GM12878 (cell line): Measurements from ENCODE around the gene RNF220. TPM values are rescaled to one million over a fixed set of nuclear protein-coding genes. Genes with fewer than 3 reads are reported as not detected.

ENCODE experiments used
- ATAC-seq: fragments of 200-7000 bp; cut with Tn5 transposase; 3 replicates; pipeline ENCODE4 v1.9.1; 2020; ENCODE audit warnings: mild to moderate bottlenecking, moderate library complexity
- BruUV-seq: library from RNA; stranded (reverse); fragments of 400-500 nt; replicated peaks from 2 replicates; lab custom pipeline; 2021; lab: Mats Ljungman, UMichigan
- CTCF ChIA-PET: fragments of 300-600 bp; sonication (Branson Sonifier 250); formaldehyde crosslinking; extraction: SDS; loops from one replicate; lab custom pipeline; 2021; ENCODE audit warnings: inconsistent platforms; lab: Yijun Ruan, JAX
- POLR2A ChIA-PET: fragments of 350-600 bp; formaldehyde crosslinking; extraction: SDS; loops from one replicate; lab custom pipeline; 2021; ENCODE audit warnings: inconsistent platforms; lab: Charles Lee
- RAD21 ChIA-PET: fragments of 300-600 bp; sonication (Branson Sonifier 250); formaldehyde crosslinking; loops from one replicate; lab custom pipeline; 2023; ENCODE audit warnings: antibody characterized with exemption; ENCODE audit not compliant: unreplicated experiment; lab: Charles Lee
- SMC1A ChIA-PET: fragments of 300-600 bp; sonication (Branson Sonifier 250); formaldehyde crosslinking; loops from one replicate; lab custom pipeline; 2023; ENCODE audit not compliant: unreplicated experiment, uncharacterized antibody; lab: Charles Lee
- DNase-seq: peaks from one replicate; pipeline ENCODE4 v3.0.0-alpha.2; 2011; ENCODE audit warnings: low read depth, low spot score
- FAIRE-seq: peaks from 3 replicates; lab custom pipeline; 2011; peaks lifted over from hg19 to GRCh38; lab: Jason Lieb, UNC
- H2AFZ ChIP-seq: 2 replicates; pipeline ENCODE4 v1.6.0; 2011; ENCODE audit warnings: low read depth, low read length, control low read depth; ENCODE audit not compliant: control insufficient read depth
- H3K27ac ChIP-seq: 2 replicates; pipeline ENCODE4 v1.5.1; 2011; ENCODE audit warnings: control low read depth; ENCODE audit not compliant: control insufficient read depth, insufficient read depth
- H3K27me3 ChIP-seq, 2 experiments: replicated peaks in 1 of 2; 2 replicates each; pipeline versions ENCODE4 v1.6.0 to v1.6.1; 2011; ENCODE audit warnings: low read length in 1 of 2; ENCODE audit not compliant: control insufficient read depth in 2 of 2, insufficient read depth in 2 of 2
- H3K36me3 ChIP-seq, 2 experiments: 2 replicates each; pipeline ENCODE4 v1.5.1; 2011; ENCODE audit warnings: low read length in 1 of 2; ENCODE audit not compliant: control insufficient read depth in 2 of 2, insufficient read depth in 2 of 2
- H3K4me1 ChIP-seq: 2 replicates; pipeline ENCODE4 v1.6.1; 2011; ENCODE audit warnings: mild to moderate bottlenecking, low read length, moderate library complexity, mixed read lengths; ENCODE audit not compliant: control insufficient read depth, insufficient read depth
- H3K4me2 ChIP-seq: 2 replicates; pipeline ENCODE4 v1.6.0; 2011; ENCODE audit warnings: control low read depth; ENCODE audit not compliant: control insufficient read depth, insufficient read depth
- H3K4me3 ChIP-seq: fragments of 200-600 bp; sonication (generic); 2 replicates; pipeline ENCODE4 v1.5.1; 2016
- H3K79me2 ChIP-seq: 2 replicates; pipeline ENCODE4 v1.6.0; 2011; ENCODE audit warnings: low read length; ENCODE audit not compliant: control insufficient read depth, insufficient read depth
- H3K9ac ChIP-seq: 2 replicates; pipeline ENCODE4 v1.8.0; 2011; ENCODE audit warnings: low read length, control low read depth, mixed read lengths; ENCODE audit not compliant: control insufficient read depth, insufficient read depth
- H3K9me3 ChIP-seq: replicated peaks from 3 replicates; pipeline ENCODE4 v1.5.1; 2011; ENCODE audit warnings: mild to moderate bottlenecking, low read length; ENCODE audit not compliant: control insufficient read depth, insufficient read depth
- H4K20me1 ChIP-seq: 2 replicates; pipeline ENCODE4 v1.6.0; 2011; ENCODE audit not compliant: control insufficient read depth, insufficient read depth
- CHD1 ChIP-seq: IDR thresholded peaks from 2 replicates; pipeline ENCODE4 v1.6.1; 2012; ENCODE audit warnings: low read depth, low read length, improper control_type of control experiment
- EZH2 ChIP-seq: IDR thresholded peaks from 2 replicates; pipeline ENCODE4 v1.6.1; 2012; ENCODE audit warnings: low read depth, mild to moderate bottlenecking, control low read depth, inconsistent platforms, low read length, borderline replicate concordance; ENCODE audit not compliant: control insufficient read depth
- MEF2B ChIP-seq: fragments of 450-650 bp; IDR thresholded peaks from 2 replicates; pipeline ENCODE4 v1.6.1; 2018; ENCODE audit warnings: mild to moderate bottlenecking, moderate library complexity; ENCODE audit not compliant: partially characterized antibody, poor library complexity, severe bottlenecking
- MXI1 ChIP-seq: fragments of 150-350 bp; IDR thresholded peaks from 2 replicates; pipeline ENCODE4 v1.6.1; 2011; ENCODE audit warnings: low read depth, mild to moderate bottlenecking, inconsistent platforms, low read length, improper control_type of control experiment
- POLR2A ChIP-seq: IDR thresholded peaks from 2 replicates; pipeline ENCODE4 v1.6.1; 2011; ENCODE audit warnings: low read depth, mild to moderate bottlenecking, low read length
- SRF ChIP-seq, 2 experiments: IDR thresholded peaks; 2 replicates each; pipeline ENCODE4 v1.6.1; 2011; ENCODE audit warnings: low read depth in 2 of 2, low read length in 2 of 2, mild to moderate bottlenecking in 1 of 2, moderate library complexity in 1 of 2
- TCF7 ChIP-seq: IDR thresholded peaks from 2 replicates; pipeline ENCODE4 v1.6.1; 2014; ENCODE audit warnings: antibody characterized with exemption, borderline replicate concordance
- WGBS: methylation state at CpG from one replicate; pipeline ENCODE4 v1.1.6; 2016; ENCODE audit warnings: low lambda C conversion rate; ENCODE audit not compliant: insufficient replicate concordance, insufficient coverage; ENCODE audit errors: missing lambda C conversion rate; 5-methylcytosine and 5-hydroxymethylcytosine counted together
- in situ Hi-C: fragments of 300-500 bp; cut with MboI; formaldehyde crosslinking; loops from 9 replicates; pipeline ENCODE4 v1.14.3; 2018; ENCODE audit warnings: mixed read lengths
- intact Hi-C: fragments of 100-400 bp; cut with micrococcal nuclease; formaldehyde crosslinking; loops from one replicate; pipeline ENCODE4 v1.14.2; 2022; ENCODE audit not compliant: unreplicated experiment
- polyA plus RNA-seq, 11 experiments: library from polyadenylated mRNA; depleted of rRNA in 4 of 11; unstranded in 6 of 11; stranded (reverse) in 5 of 11; fragments of >200 nt; fragmentation: Nextera tagmentation in 4 of 11; fragmentation: Illumina TruSeq in 1 of 11; extraction: Ambion mirVana in 4 of 11; extraction: Trizol in 1 of 11; gene quantifications; 1 replicate in 1 of 11; 2 replicates in 10 of 11; pipeline versions ENCODE4 v1.2.1 to v1.2.3, GENCODE V29; 2011 to 2016; ENCODE audit warnings: inconsistent platforms in 2 of 11, missing spikeins in 2 of 11, low read depth in 1 of 11
- total RNA-seq, 4 experiments: library from RNA; depleted of rRNA in 3 of 4; stranded (reverse); fragments of >200 nt in 3 of 4; fragmentation: Illumina TruSeq in 1 of 4; extraction: Trizol in 1 of 4; gene quantifications; 2 replicates each; pipeline versions ENCODE4 v1.2.1 to v1.2.3, GENCODE V29; 2013 to 2021
- TF ChIP-seq, protein P1 (sequence below): IDR thresholded peaks from 2 replicates; pipeline ENCODE4 v1.6.1; 2011; ENCODE audit warnings: mild to moderate bottlenecking, low read depth, low read length, moderate library complexity; ENCODE audit not compliant: insufficient replicate concordance
- TF ChIP-seq, protein P2 (sequence below): fragments of 450-650 bp; formaldehyde crosslinking; IDR thresholded peaks from 2 replicates; pipeline ENCODE4 v1.4.0; 2022; ENCODE audit warnings: mild to moderate bottlenecking, moderate library complexity
- TF ChIP-seq, protein P3 (sequence below): fragments of 450-650 bp; IDR thresholded peaks from 2 replicates; pipeline ENCODE4 v1.6.1; 2017; ENCODE audit warnings: mild to moderate bottlenecking, low read depth, inconsistent platforms; ENCODE audit not compliant: poor library complexity, severe bottlenecking
- TF ChIP-seq, protein P4 (sequence below): fragments of 450-650 bp; IDR thresholded peaks from 2 replicates; pipeline ENCODE4 v1.6.1; 2017; ENCODE audit warnings: mild to moderate bottlenecking, moderate library complexity
- TF ChIP-seq, protein P5 (sequence below): fragments of 450-650 bp; IDR thresholded peaks from 2 replicates; pipeline ENCODE4 v1.6.1; 2014; ENCODE audit warnings: mild to moderate bottlenecking

The RNF220 gene
- total and polyA plus RNA-seq, 10 of the 15 experiments (the other 5 are each of a cell fraction or from before 2014, with no cell fraction given): 4.6 to 84.1 (median 53.7) TPM

DNA sequence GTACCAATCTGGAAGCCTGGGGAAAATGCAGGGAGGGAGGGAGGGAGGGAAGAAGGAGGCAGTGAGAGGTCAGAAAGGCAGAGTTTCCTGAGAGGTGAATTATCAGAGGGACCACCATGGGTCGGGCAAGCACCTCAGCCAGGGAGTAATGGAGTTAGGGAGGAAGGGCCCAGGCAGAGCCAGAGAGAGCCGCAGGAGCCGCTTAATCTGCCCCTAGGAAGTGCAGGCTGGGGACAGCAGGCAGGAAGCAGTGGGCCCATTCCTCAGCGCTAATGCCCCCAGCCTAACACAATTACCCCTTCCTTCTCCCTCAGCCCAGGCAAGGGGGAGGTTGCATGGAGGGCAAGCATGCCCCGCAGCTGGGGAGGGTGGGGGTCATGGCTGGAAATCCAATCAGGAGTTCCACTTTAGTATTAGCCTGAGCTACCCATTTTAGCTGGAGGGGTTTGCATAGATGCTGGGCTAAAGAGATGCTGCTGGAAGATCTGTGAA, 160.2 kb downstream of the RNF220 start:
- WGBS: 59% methylated on average over 5 of the region's 5 CpGs
- in situ Hi-C loops (no loop called here), intact Hi-C loops (no loop called here)
- BruUV-seq: no TSS peak
- CTCF ChIA-PET: no interaction called here
- no peaks in the 10 kb centered on the region for H3K9me3 ChIP-seq
- no peak overlapping the region for H3K4me3 ChIP-seq
- no peak for FAIRE-seq
- H3K9ac ChIP-seq: no peak overlapping the region
- H3K79me2 ChIP-seq: no peaks in the 10 kb centered on the region
- no peak overlapping the region for H2AFZ ChIP-seq
- RAD21 ChIA-PET: no interaction called here
- H3K4me1 ChIP-seq: no peaks in the 10 kb centered on the region
- H3K27ac ChIP-seq: no peak overlapping the region
- POLR2A ChIA-PET: no interaction called here
- H3K27me3 ChIP-seq: peaks cover 3 to 5% of the 10 kb centered on the region in 2 experiments; a peak in 2 of 4 replicates
- no peaks in the 10 kb centered on the region for H3K36me3 ChIP-seq
- H4K20me1 ChIP-seq: no peaks in the 10 kb centered on the region
- H3K4me2 ChIP-seq: no peak overlapping the region
- DNase-seq: no peak
- SMC1A ChIA-PET: no interaction called here
- ATAC-seq: no peak
- no peak for TF ChIP-seq MXI1
- TF ChIP-seq, protein P1, sequence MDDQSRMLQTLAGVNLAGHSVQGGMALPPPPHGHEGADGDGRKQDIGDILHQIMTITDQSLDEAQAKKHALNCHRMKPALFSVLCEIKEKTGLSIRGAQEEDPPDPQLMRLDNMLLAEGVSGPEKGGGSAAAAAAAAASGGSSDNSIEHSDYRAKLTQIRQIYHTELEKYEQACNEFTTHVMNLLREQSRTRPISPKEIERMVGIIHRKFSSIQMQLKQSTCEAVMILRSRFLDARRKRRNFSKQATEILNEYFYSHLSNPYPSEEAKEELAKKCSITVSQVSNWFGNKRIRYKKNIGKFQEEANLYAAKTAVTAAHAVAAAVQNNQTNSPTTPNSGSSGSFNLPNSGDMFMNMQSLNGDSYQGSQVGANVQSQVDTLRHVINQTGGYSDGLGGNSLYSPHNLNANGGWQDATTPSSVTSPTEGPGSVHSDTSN: no peak
- TF ChIP-seq, protein P2, sequence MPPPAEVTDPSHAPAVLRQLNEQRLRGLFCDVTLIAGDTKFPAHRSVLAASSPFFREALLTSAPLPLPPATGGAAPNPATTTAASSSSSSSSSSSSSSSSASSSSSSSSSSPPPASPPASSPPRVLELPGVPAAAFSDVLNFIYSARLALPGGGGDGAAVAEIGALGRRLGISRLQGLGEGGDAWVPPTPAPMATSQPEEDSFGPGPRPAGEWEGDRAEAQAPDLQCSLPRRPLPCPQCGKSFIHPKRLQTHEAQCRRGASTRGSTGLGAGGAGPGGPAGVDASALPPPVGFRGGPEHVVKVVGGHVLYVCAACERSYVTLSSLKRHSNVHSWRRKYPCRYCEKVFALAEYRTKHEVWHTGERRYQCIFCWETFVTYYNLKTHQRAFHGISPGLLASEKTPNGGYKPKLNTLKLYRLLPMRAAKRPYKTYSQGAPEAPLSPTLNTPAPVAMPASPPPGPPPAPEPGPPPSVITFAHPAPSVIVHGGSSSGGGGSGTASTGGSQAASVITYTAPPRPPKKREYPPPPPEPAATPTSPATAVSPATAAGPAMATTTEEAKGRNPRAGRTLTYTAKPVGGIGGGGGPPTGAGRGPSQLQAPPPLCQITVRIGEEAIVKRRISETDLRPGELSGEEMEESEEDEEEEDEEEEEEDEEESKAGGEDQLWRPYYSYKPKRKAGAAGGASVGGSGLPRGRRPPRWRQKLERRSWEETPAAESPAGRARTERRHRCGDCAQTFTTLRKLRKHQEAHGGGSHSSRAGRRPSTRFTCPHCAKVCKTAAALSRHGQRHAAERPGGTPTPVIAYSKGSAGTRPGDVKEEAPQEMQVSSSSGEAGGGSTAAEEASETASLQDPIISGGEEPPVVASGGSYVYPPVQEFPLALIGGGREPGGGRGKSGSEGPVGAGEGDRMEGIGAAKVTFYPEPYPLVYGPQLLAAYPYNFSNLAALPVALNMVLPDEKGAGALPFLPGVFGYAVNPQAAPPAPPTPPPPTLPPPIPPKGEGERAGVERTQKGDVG (CRISPR knock-in tag): no peak
- no peak for TF ChIP-seq SRF (IDR thresholded peaks at IDR 0.05; ENCODE audit: low read depth in 2 of 2, low read length in 2 of 2)
- no peak for TF ChIP-seq MEF2B
- TF ChIP-seq, protein P3, sequence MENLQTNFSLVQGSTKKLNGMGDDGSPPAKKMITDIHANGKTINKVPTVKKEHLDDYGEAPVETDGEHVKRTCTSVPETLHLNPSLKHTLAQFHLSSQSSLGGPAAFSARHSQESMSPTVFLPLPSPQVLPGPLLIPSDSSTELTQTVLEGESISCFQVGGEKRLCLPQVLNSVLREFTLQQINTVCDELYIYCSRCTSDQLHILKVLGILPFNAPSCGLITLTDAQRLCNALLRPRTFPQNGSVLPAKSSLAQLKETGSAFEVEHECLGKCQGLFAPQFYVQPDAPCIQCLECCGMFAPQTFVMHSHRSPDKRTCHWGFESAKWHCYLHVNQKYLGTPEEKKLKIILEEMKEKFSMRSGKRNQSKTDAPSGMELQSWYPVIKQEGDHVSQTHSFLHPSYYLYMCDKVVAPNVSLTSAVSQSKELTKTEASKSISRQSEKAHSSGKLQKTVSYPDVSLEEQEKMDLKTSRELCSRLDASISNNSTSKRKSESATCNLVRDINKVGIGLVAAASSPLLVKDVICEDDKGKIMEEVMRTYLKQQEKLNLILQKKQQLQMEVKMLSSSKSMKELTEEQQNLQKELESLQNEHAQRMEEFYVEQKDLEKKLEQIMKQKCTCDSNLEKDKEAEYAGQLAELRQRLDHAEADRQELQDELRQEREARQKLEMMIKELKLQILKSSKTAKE: no peak
- no peak for TF ChIP-seq POLR2A
- TF ChIP-seq EZH2: no peak
- no peak for TF ChIP-seq CHD1
- TF ChIP-seq, protein P4, sequence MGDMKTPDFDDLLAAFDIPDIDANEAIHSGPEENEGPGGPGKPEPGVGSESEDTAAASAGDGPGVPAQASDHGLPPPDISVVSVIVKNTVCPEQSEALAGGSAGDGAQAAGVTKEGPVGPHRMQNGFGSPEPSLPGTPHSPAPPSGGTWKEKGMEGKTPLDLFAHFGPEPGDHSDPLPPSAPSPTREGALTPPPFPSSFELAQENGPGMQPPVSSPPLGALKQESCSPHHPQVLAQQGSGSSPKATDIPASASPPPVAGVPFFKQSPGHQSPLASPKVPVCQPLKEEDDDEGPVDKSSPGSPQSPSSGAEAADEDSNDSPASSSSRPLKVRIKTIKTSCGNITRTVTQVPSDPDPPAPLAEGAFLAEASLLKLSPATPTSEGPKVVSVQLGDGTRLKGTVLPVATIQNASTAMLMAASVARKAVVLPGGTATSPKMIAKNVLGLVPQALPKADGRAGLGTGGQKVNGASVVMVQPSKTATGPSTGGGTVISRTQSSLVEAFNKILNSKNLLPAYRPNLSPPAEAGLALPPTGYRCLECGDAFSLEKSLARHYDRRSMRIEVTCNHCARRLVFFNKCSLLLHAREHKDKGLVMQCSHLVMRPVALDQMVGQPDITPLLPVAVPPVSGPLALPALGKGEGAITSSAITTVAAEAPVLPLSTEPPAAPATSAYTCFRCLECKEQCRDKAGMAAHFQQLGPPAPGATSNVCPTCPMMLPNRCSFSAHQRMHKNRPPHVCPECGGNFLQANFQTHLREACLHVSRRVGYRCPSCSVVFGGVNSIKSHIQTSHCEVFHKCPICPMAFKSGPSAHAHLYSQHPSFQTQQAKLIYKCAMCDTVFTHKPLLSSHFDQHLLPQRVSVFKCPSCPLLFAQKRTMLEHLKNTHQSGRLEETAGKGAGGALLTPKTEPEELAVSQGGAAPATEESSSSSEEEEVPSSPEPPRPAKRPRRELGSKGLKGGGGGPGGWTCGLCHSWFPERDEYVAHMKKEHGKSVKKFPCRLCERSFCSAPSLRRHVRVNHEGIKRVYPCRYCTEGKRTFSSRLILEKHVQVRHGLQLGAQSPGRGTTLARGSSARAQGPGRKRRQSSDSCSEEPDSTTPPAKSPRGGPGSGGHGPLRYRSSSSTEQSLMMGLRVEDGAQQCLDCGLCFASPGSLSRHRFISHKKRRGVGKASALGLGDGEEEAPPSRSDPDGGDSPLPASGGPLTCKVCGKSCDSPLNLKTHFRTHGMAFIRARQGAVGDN: no peak
- TF ChIP-seq TCF7: no peak
- TF ChIP-seq, protein P5, sequence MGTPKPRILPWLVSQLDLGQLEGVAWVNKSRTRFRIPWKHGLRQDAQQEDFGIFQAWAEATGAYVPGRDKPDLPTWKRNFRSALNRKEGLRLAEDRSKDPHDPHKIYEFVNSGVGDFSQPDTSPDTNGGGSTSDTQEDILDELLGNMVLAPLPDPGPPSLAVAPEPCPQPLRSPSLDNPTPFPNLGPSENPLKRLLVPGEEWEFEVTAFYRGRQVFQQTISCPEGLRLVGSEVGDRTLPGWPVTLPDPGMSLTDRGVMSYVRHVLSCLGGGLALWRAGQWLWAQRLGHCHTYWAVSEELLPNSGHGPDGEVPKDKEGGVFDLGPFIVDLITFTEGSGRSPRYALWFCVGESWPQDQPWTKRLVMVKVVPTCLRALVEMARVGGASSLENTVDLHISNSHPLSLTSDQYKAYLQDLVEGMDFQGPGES: no peak
